Brain microvascular endothelial cell (primary cell): Measurements from ENCODE around the gene KRT6A.

Experiments used
- DNase-seq: peaks from one replicate; pipeline ENCODE4 v3.0.0-alpha.2; 2020
- H3K27ac ChIP-seq: fragments of 250-450 bp; sonication (Bioruptor Pico); 2 replicates; pipeline ENCODE4 v1.5.1; 2020; ENCODE audit warnings: mild to moderate bottlenecking, moderate library complexity
- H3K27me3 ChIP-seq: fragments of 250-450 bp; sonication (Bioruptor Pico); replicated peaks from 2 replicates; pipeline ENCODE4 v1.5.1; 2020; ENCODE audit warnings: mild to moderate bottlenecking
- H3K36me3 ChIP-seq: fragments of 250-450 bp; sonication (Bioruptor Pico); replicated peaks from 2 replicates; pipeline ENCODE4 v1.5.1; 2020; ENCODE audit warnings: mild to moderate bottlenecking
- H3K4me3 ChIP-seq: 2 replicates; pipeline ENCODE4 v1.5.1; 2011; ENCODE audit warnings: low read depth, mild to moderate bottlenecking, control low read depth, low read length, moderate library complexity
- CTCF ChIP-seq: IDR thresholded peaks from 2 replicates; pipeline ENCODE4 v1.5.1; 2011; ENCODE audit warnings: low read depth, mild to moderate bottlenecking, moderate library complexity, low read length, control low read depth, inconsistent platforms; ENCODE audit errors: missing control alignments
- in situ Hi-C: cut with HindIII; loops from 2 replicates; pipeline ENCODE4 v1.10.0; 2017; ENCODE audit warnings: low sequenced_read_pairs, low pct_ligation_motif_present

Gene KRT6A

GRCh38 chr12:52523824-52524223 lies 30.8 kb upstream of the KRT6A start:
- Histone ChIP-seq H3K27ac (no peak overlapping the region), H3K36me3 (no peaks in the 10 kb centered on the region), H3K4me3 (no peak overlapping the region), H3K27me3 (no peaks in the 10 kb centered on the region)
- in situ Hi-C loops = no loop called here
- TF ChIP-seq CTCF = no peak
- no peak for DNase-seq

- Histone ChIP-seq H3K36me3 (no peaks in the 10 kb centered on the region), H3K4me3 (no peak overlapping the region), H3K27ac (no peak overlapping the region), H3K27me3 (no peaks in the 10 kb centered on the region)
- DNase-seq = no peak
- in situ Hi-C loops = no loop called here
- TF ChIP-seq CTCF = no peak
Observed at GRCh38 chr12:52522346-52523011, 29.4 kb upstream of the KRT6A start.

GRCh38 chr12:52521568-52522266 lies 28.7 kb upstream of the KRT6A start:
- in situ Hi-C loops = no loop called here
- Histone ChIP-seq H3K27me3 (no peaks in the 10 kb centered on the region), H3K4me3 (no peak overlapping the region), H3K36me3 (no peaks in the 10 kb centered on the region), H3K27ac (no peak overlapping the region)
- no peak for TF ChIP-seq CTCF
- peak; percentile 42 for DNase-seq

GRCh38 chr12:52521175-52521567 lies 28.1 kb upstream of the KRT6A start:
- in situ Hi-C loops = no loop called here
- no peak for TF ChIP-seq CTCF
- Histone ChIP-seq H3K27ac (no peak overlapping the region), H3K36me3 (no peaks in the 10 kb centered on the region), H3K27me3 (no peaks in the 10 kb centered on the region), H3K4me3 (no peak overlapping the region)
- no peak for DNase-seq

GRCh38 chr12:52519826-52520662 lies 27.0 kb upstream of the KRT6A start, which contains the start of gene KRT5:
TSS of gene KRT5 (minus strand) at chr12:52520394. CDS start at chr12:52520296, 98 bp downstream.
- no peak for DNase-seq
- Histone ChIP-seq H3K4me3 (no peak within 1 kb of the TSS), H3K27ac (no peak within 1 kb of the TSS), H3K36me3 (no peaks in the 10 kb centered on the region), H3K27me3 (no peaks in the 10 kb centered on the region)
- in situ Hi-C loops = no loop called here
- TF ChIP-seq CTCF = no peak
